Activated T-cell treated with anti-CD3 and anti-CD28 coated beads, Interleukin-2, amount 50 U/mL, for 72 hours (primary cell): ENCODE measurements around the gene CRADD. TPM values are rescaled to one million over a fixed set of nuclear protein-coding genes. Genes with fewer than 3 reads are reported as not detected.
A peak's percentile ranks its signal among the peaks of the same experiment; 100 is the strongest.

ENCODE experiments used
- ATAC-seq, 2 donors: fragments of 150-1000 bp; cut with Tn5 transposase; replicated peaks in 1 of 2; 2 replicates each; pipeline ENCODE4 v1.10.0; 2021; ENCODE audit warnings: moderate library complexity in 2 of 2, mild to moderate bottlenecking in 1 of 2
- DNase-seq, 2 donors: peaks; one replicate each; pipeline ENCODE4 v3.0.0; 2021 to 2022; ENCODE audit warnings: mixed read lengths in 1 of 2
- H3K27ac Mint-ChIP-seq: one replicate; pipeline ENCODE4 v1.8.0; 2022; ENCODE audit warnings: mild to moderate bottlenecking, moderate library complexity, mixed read lengths
- H3K27me3 Mint-ChIP-seq: one replicate; pipeline ENCODE4 v1.8.0; 2022; ENCODE audit warnings: low read depth, mixed read lengths
- H3K36me3 Mint-ChIP-seq, 2 donors: one replicate each; pipeline ENCODE4 v1.8.0; 2022; ENCODE audit warnings: mixed read lengths in 2 of 2, mild to moderate bottlenecking in 1 of 2; ENCODE audit not compliant: insufficient read depth in 2 of 2
- H3K4me1 Mint-ChIP-seq: one replicate; pipeline ENCODE4 v1.8.0; 2022; ENCODE audit warnings: low read depth, mixed read lengths
- H3K4me3 Mint-ChIP-seq, 2 donors: one replicate each; pipeline ENCODE4 v1.8.0; 2022; ENCODE audit warnings: mild to moderate bottlenecking in 2 of 2, mixed read lengths in 2 of 2, moderate library complexity in 2 of 2
- H3K9me3 Mint-ChIP-seq, 2 donors: one replicate each; pipeline ENCODE4 v1.8.0; 2022; ENCODE audit warnings: mixed read lengths in 2 of 2
- total RNA-seq, 2 donors: library from RNA; stranded (reverse); gene quantifications; one replicate each; pipeline ENCODE4 v1.2.3, GENCODE V29; 2022

The CRADD gene
- total RNA-seq, 2 donors from 2014 or later, result 8.6 to 9.1 TPM

DNA sequence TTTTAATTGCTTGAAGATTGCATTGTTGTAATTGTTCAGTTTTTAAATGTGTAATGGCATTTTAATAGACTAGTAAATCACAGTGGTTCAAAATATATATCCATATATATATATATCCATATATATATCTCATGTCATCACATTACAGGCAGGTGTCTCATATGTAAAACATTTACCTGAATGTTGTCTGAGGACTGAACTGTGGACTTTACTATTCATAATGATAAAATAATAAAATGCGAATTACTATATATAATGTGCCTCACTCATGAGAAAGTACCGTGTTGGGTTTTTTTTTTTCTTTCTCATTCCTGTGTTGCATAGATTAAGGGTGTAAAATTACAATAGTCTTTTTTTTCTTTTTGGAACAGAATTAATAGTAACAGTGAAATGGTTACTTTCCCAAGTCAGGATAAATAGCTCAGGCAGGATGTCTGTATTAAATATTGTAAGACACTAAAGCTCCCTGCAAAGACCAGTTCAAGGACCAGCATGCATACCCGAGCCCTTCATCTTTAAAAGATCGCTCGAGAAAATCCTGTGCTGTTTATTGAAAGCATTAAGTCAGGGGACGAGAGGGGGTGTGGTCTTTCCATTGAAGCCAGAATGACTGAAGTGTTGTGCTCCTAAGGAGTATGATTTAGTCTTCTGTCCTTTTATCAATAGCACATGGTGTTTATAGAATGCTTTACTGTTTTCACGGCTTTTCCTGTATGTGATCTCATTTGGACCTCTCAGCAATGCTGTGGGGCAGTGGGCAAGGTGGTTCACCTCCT is 173.5 kb downstream of the CRADD start:
- H3K9me3 Mint-ChIP-seq, result peaks cover 0 to 2% of the 10 kb centered on the region in 2 donors
- no peaks in the 10 kb centered on the region for H3K27me3 Mint-ChIP-seq
- peaks cover 6 to 10% of the 10 kb centered on the region in 2 donors for H3K36me3 Mint-ChIP-seq
- DNase-seq (no peak), ATAC-seq (no peak)
- H3K4me1 Mint-ChIP-seq, result peaks cover 44% of the 10 kb centered on the region
- no peak overlapping the region for H3K27ac Mint-ChIP-seq
- H3K4me3 Mint-ChIP-seq, result no peak overlapping the region

DNA sequence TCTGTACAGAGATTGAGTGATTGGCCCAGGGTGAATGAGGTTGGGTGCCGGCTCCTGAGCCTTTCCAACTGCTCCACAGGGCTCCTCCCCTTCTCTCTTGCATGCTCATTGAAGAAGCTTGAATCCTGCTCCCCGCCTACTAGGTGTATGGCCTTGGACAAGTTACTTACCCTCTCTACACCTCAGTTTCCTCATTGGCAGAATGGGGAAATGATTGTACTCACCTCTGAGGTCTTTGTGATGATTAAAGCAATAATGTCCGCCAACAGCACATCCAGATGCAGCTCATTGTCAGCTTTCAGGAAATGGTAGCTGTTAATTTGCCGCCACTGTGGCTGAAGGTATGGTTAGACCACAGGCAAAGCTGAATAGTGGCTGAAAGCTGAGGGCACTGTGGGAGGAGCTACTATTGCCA is 174.1 kb downstream of the CRADD start:
- peak overlapping the region; percentile 75 for H3K27ac Mint-ChIP-seq
- ATAC-seq, result peak; percentile 67
- H3K4me3 Mint-ChIP-seq, result peak overlapping the region in 1 of 2 donors; percentile 50
- H3K9me3 Mint-ChIP-seq, result peaks cover 0 to 2% of the 10 kb centered on the region in 2 donors
- DNase-seq, result peak; percentile 46 to 66
- peaks cover 6 to 10% of the 10 kb centered on the region in 2 donors for H3K36me3 Mint-ChIP-seq
- H3K4me1 Mint-ChIP-seq, result peaks cover 42% of the 10 kb centered on the region
- H3K27me3 Mint-ChIP-seq, result no peaks in the 10 kb centered on the region

DNA sequence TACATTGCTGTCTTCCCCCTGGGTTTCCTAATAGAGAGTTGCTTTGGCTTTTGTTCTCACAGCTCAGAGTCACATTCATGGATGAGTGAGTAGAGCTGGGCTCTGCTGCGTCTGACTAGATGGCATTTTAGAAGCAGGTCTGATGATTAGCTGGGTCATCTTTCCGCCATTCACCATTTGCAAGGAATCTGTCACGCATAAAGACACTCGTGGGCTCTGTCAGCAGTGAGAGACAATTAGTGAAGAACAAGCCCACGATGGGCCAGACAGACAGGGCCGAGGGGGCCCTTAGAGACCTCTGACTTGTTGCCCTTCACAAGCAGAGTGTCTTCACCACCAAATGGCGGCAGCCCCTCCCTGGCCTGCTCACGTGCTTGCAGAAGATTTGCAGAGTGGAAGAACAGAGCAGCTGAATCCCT is 175.0 kb downstream of the CRADD start:
- DNase-seq, result no peak
- no peak overlapping the region for H3K27ac Mint-ChIP-seq
- peaks cover 6 to 10% of the 10 kb centered on the region in 2 donors for H3K36me3 Mint-ChIP-seq
- H3K9me3 Mint-ChIP-seq, result peaks cover 0 to 2% of the 10 kb centered on the region in 2 donors
- H3K4me3 Mint-ChIP-seq, result no peak overlapping the region
- ATAC-seq, result no peak
- peaks cover 37% of the 10 kb centered on the region for H3K4me1 Mint-ChIP-seq
- no peaks in the 10 kb centered on the region for H3K27me3 Mint-ChIP-seq

DNA sequence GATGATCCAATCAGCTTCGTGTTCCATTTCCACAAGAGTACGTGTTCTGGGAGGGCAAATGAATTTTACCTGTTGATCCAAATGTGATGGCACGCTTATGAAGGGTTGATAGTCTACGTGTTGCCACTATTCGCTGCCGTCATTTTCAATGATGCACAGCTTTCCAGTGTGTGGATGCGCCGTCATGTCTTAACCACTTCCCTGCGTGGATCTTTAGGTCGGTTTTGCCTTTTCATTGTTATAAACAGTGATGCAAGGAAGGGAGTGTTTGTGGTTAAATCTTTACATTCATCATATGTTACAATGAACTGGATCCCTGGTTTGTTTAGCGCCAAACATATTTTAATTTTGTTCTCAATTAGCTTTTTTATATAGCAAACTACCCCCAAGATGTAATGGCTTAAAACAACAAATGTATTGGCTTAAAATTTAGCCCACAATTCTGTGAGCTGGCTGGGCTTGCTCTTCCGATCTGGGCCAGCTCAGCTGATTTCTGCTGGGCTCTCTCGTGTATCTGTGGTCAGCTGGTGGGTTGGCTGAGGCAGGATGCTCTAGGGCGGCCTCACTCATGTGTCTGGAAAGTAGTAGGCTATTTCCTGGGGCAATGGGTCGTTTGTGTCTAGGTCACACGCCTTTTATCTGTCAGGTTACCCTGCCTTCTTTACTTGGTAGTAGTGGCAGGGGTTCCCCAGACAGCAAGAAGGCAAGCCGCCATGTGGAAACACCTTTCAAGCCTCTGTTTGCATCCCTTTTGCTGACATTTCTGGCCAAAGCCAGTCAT is 176.7 kb downstream of the CRADD start:
- peaks cover under 1 to 4% of the 10 kb centered on the region in 2 donors for H3K36me3 Mint-ChIP-seq
- no peaks in the 10 kb centered on the region for H3K9me3 Mint-ChIP-seq
- DNase-seq (no peak), ATAC-seq (no peak)
- no peak overlapping the region for H3K27ac Mint-ChIP-seq
- H3K4me1 Mint-ChIP-seq, result peaks cover 25% of the 10 kb centered on the region
- H3K4me3 Mint-ChIP-seq, result no peak overlapping the region
- H3K27me3 Mint-ChIP-seq, result no peaks in the 10 kb centered on the region

DNA sequence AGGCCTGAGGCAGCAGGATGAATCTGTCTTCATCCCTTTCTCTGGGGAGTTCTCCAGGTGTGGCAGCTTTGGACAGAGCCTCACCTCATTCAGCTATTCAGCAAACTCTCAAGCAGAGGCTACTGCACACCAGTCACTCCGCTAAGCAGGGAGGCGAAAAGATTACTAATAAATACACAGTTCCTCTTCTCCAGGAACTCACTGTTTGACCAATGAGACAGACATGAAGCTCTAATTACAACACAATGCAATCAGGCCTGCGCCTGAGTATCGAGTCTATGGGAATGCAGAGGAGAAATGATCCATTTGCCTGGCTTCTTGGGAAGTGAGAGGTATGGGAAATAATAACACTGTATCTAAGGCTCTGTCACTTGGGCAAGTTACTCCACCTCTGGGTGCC is 178.1 kb downstream of the CRADD start:
- H3K36me3 Mint-ChIP-seq, result peaks cover 1 to 6% of the 10 kb centered on the region in 2 donors
- ATAC-seq (no peak), DNase-seq (no peak)
- H3K27me3 Mint-ChIP-seq, result no peaks in the 10 kb centered on the region
- H3K9me3 Mint-ChIP-seq, result peaks cover 0 to 2% of the 10 kb centered on the region in 2 donors
- H3K27ac Mint-ChIP-seq, result no peak overlapping the region
- peaks cover 21% of the 10 kb centered on the region for H3K4me1 Mint-ChIP-seq
- H3K4me3 Mint-ChIP-seq, result no peak overlapping the region

DNA sequence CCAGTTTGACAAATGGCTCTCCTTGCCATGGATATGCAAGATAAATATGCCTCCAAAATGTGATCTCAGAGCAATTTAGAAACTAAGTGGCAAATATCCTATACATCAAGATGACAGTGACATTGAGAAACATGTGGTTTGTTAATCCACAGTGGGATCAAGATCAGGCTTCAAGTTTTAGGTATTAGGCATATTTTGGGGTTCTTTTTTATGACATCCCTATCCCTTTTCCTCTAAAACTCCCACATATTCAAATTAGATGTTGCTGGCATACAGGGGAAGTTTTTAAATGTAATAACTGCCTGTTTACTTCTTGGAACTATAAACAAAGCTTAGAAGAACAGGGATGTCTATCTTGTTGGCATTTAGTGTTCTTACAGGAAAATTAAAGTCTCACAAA is 179.4 kb downstream of the CRADD start:
- Mint-ChIP-seq H3K4me3 (no peak overlapping the region), H3K4me1 (peaks cover 27% of the 10 kb centered on the region), H3K9me3 (peaks cover 0 to 2% of the 10 kb centered on the region in 2 donors), H3K27me3 (no peaks in the 10 kb centered on the region), H3K36me3 (peaks cover 2 to 3% of the 10 kb centered on the region in 2 donors), H3K27ac (no peak overlapping the region)
- DNase-seq (no peak), ATAC-seq (no peak)

DNA sequence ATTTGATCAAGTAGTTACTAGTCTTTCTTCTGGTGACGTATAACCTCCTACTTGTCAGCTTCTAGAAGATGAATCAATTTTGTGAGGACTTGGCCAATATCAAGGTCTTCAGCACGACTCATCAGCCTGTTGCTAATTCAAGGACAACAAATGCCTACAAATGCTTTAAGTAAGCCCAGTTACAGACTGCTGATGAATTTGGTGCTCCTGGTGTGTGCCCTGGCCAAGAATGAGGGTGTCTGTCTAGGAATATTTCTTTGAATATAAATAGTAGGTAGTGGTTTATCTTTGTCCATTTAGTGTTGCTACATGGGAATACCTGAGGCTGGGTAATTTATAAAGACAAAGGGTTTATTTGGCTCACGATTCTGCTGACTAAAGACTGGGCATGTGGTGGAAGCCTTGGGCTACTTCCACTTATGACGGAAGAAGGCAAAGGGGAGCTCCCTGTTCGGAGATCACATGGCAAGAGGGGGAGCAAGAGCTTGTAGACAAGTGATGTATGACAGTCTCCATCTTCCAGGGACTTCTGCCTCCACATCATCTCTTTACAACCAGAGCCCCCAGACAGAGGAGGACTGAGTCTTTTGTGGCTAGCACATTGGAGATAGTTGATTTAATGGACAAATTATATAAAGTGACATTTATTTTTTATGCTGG is 180.2 kb downstream of the CRADD start:
- no peak overlapping the region for H3K27ac Mint-ChIP-seq
- H3K4me3 Mint-ChIP-seq, result no peak overlapping the region
- peaks cover 31% of the 10 kb centered on the region for H3K4me1 Mint-ChIP-seq
- H3K9me3 Mint-ChIP-seq, result peaks cover 0 to 5% of the 10 kb centered on the region in 2 donors
- no peak for DNase-seq
- no peaks in the 10 kb centered on the region for H3K27me3 Mint-ChIP-seq
- H3K36me3 Mint-ChIP-seq, result peaks cover 2 to 3% of the 10 kb centered on the region in 2 donors
- peak in 1 of 2 donors; percentile 21 for ATAC-seq

DNA sequence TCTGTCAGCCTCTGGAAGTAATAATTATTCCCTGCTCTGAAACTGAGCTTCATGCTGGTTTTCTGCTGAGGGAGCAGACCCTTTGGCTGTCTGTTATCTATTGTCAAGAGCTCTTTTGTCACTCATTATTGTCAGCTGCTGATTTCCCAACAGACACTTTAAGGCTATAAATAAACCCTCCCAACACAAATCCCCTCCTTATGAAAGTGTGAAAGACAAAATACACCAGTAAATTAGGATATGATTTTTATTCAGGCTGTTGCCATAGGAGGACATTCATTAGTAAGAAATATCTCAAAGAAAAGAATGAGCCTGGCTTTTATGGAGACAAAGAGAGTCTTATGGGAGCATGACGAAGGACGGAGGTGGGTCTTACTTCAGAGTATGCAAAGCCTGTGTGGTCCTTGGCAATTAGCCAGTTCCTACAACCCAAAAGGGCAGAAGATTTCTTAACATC is 180.8 kb downstream of the CRADD start:
- no peak for DNase-seq
- peaks cover 0 to 6% of the 10 kb centered on the region in 2 donors for H3K9me3 Mint-ChIP-seq
- H3K27ac Mint-ChIP-seq, result no peak overlapping the region
- no peak for ATAC-seq
- H3K27me3 Mint-ChIP-seq, result no peaks in the 10 kb centered on the region
- peaks cover 33% of the 10 kb centered on the region for H3K4me1 Mint-ChIP-seq
- H3K36me3 Mint-ChIP-seq, result peaks cover 2 to 4% of the 10 kb centered on the region in 2 donors
- no peak overlapping the region for H3K4me3 Mint-ChIP-seq

DNA sequence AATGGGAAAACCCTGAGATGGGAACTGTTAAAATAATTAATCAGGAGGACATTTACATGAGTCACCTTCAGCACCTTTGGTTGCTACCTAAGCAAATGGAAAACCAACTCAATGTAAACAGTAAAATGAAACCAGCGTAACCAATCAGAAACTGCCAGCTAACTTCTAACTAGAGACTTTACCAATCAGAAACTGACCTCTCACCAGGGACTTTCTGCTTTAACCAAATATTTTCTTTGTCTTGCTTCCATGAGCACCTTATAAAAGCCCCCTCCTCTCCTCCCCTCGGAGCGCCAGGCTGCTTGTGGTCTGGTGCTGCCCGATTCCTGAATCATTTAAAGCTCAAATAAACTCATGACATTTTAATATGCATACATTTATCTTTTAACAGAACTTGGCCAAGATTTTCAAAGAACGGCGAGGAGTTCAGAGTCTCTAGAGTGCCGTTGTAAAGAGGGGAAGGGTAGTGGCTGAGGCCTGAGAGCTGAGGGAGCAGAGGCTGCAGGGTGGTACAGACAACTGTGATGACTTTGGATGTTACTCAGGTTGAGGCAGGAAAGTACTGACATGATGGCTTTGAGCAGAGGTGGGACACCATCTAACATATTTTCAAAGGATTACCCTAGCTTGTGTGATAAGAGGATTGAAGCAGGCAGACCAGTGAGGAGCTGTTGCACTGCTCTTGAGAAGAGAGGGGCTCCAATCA is 183.6 kb downstream of the CRADD start:
- Mint-ChIP-seq H3K4me1 (peaks cover 33% of the 10 kb centered on the region), H3K27ac (peak overlapping the region; percentile 40), H3K4me3 (peak overlapping the region in 1 of 2 donors; percentile 19), H3K27me3 (no peaks in the 10 kb centered on the region), H3K9me3 (peaks cover 3 to 11% of the 10 kb centered on the region in 2 donors), H3K36me3 (peaks cover 2 to 10% of the 10 kb centered on the region in 2 donors)
- ATAC-seq (peak; percentile 47 to 64), DNase-seq (no peak)

DNA sequence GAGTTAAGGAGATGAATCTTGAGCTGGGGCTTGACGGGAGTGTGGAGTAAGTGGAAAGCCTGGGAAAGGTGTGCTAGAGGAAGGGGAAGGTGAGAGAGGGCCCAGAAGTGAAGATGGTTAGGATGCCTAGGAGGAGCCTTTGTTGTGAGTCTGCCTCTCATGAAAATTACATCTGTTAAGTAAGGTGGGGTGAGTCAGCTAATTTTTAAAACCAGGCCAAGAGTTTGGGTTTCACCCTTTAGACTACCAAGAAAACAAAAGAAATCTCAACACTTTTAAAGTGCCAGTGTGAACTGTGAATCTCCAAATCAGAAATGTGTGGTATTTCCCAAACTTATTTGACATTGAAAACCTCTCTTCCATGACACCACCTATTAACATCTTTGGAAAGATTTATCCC is 185.2 kb downstream of the CRADD start:
- Mint-ChIP-seq H3K4me1 (peaks cover 26% of the 10 kb centered on the region), H3K36me3 (peaks cover 14 to 15% of the 10 kb centered on the region in 2 donors), H3K4me3 (no peak overlapping the region), H3K27me3 (no peaks in the 10 kb centered on the region), H3K27ac (no peak overlapping the region), H3K9me3 (peaks cover 12 to 19% of the 10 kb centered on the region in 2 donors)
- DNase-seq, result no peak
- no peak for ATAC-seq

DNA sequence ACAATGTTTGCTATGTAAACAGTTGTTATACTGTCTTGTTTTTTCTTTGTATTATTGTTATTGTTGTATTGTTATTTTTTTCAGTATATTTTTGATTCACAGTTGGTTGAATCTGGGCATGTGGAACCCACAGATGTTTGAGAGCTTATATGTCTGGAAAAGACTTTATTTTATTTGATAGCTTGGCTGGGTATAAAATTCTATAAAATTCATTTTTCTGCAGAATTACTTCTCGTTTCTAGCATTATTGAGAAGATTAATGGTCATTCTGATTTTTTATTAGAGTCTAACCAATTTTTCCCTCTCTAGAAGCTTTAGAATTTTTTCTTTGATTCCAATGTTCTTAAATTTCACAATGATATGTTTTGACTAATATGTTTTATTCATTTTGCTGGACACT is 188.6 kb downstream of the CRADD start:
- H3K9me3 Mint-ChIP-seq, result peaks cover 21 to 23% of the 10 kb centered on the region in 2 donors
- no peak overlapping the region for H3K27ac Mint-ChIP-seq
- H3K4me1 Mint-ChIP-seq, result peaks cover 15% of the 10 kb centered on the region
- DNase-seq, result no peak
- ATAC-seq, result no peak
- H3K36me3 Mint-ChIP-seq, result peaks cover 22 to 25% of the 10 kb centered on the region in 2 donors
- no peak overlapping the region for H3K4me3 Mint-ChIP-seq
- no peaks in the 10 kb centered on the region for H3K27me3 Mint-ChIP-seq

DNA sequence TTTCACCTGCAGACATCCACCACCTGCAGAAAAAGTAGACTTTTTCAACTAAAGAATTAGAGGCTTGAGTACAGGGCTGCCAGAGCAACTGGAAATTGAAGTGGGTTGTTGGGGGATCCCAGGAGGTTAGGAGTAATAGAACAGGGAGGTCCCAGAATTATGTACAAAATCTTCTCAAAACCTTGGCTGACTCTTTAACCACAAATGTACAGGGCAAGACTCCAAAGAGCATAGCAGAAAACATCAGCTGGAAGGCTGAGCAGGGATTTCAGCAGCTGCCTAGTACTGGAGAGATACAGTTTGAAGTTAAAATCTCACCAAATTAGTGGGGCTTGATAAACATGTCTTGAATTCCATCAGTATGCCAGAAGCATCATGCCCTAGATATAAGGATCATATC is 191.6 kb downstream of the CRADD start:
- no peaks in the 10 kb centered on the region for H3K4me1 Mint-ChIP-seq
- ATAC-seq (no peak), DNase-seq (no peak)
- H3K27ac Mint-ChIP-seq, result no peak overlapping the region
- peaks cover 31 to 38% of the 10 kb centered on the region in 2 donors for H3K9me3 Mint-ChIP-seq
- H3K36me3 Mint-ChIP-seq, result peaks cover 28 to 45% of the 10 kb centered on the region in 2 donors
- H3K4me3 Mint-ChIP-seq, result no peak overlapping the region
- H3K27me3 Mint-ChIP-seq, result no peaks in the 10 kb centered on the region
